ENCODE data around the gene GRK5.
A peak's percentile ranks its signal among the peaks of the same experiment; 100 is the strongest.

The GRK5 gene

GRCh38 chr10:119296703-119297102 lies 89.3 kb downstream of the GRK5 start:
- Histone ChIP-seq H4K20me1 (ENCODE audit: insufficient read depth, low read length, poor library complexity, severe bottlenecking) (no peaks in the 10 kb centered on the region), H3K4me2 (ENCODE audit: low read depth, low read length, poor library complexity, severe bottlenecking) (no peak overlapping the region), H3K36me3 (ENCODE audit: insufficient read depth, low read length) (no peaks in the 10 kb centered on the region), H3K9me3 (ENCODE audit: insufficient read depth, low read depth, low read length) (no peaks in the 10 kb centered on the region), H3K79me2 (ENCODE audit: insufficient read depth, low read length) (peaks cover 5% of the 10 kb centered on the region; the same call in 1 of the 2 replicates), H3K4me1 (ENCODE audit: insufficient read depth, low read length, poor library complexity, severe bottlenecking) (peaks cover 33% of the 10 kb centered on the region), H3K27me3 (ENCODE audit: insufficient read depth, low read length, poor library complexity, severe bottlenecking) (no peaks in the 10 kb centered on the region), H3K4me3 (ENCODE audit: low read length, poor library complexity, severe bottlenecking) (no peak overlapping the region), H2AFZ (ENCODE audit: low read length) (no peak overlapping the region), H3F3A (ENCODE audit: low read depth) (no peaks in the 10 kb centered on the region), H3K9ac (ENCODE audit: low read depth, low read length, poor library complexity, severe bottlenecking) (no peak overlapping the region), H3K9me2 (replicated peaks; ENCODE audit: low read depth, low read length) (no peaks in the 10 kb centered on the region)
- no peak for TF ChIP-seq EZH2phosphoT487 (IDR thresholded peaks at IDR 0.05; ENCODE audit: borderline replicate concordance)
- TF ChIP-seq, protein P1, sequence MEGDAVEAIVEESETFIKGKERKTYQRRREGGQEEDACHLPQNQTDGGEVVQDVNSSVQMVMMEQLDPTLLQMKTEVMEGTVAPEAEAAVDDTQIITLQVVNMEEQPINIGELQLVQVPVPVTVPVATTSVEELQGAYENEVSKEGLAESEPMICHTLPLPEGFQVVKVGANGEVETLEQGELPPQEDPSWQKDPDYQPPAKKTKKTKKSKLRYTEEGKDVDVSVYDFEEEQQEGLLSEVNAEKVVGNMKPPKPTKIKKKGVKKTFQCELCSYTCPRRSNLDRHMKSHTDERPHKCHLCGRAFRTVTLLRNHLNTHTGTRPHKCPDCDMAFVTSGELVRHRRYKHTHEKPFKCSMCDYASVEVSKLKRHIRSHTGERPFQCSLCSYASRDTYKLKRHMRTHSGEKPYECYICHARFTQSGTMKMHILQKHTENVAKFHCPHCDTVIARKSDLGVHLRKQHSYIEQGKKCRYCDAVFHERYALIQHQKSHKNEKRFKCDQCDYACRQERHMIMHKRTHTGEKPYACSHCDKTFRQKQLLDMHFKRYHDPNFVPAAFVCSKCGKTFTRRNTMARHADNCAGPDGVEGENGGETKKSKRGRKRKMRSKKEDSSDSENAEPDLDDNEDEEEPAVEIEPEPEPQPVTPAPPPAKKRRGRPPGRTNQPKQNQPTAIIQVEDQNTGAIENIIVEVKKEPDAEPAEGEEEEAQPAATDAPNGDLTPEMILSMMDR (conservative IDR thresholded peaks at IDR 0.05; ENCODE audit: low read length) = no peak

- Histone ChIP-seq H3K9ac (ENCODE audit: low read depth, low read length, poor library complexity, severe bottlenecking) (no peak overlapping the region), H4K20me1 (ENCODE audit: insufficient read depth, low read length, poor library complexity, severe bottlenecking) (no peaks in the 10 kb centered on the region), H3K4me2 (ENCODE audit: low read depth, low read length, poor library complexity, severe bottlenecking) (no peak overlapping the region), H3K4me3 (ENCODE audit: low read length, poor library complexity, severe bottlenecking) (no peak overlapping the region), H3K36me3 (ENCODE audit: insufficient read depth, low read length) (no peaks in the 10 kb centered on the region), H3K79me2 (ENCODE audit: insufficient read depth, low read length) (peaks cover 8% of the 10 kb centered on the region; the same call in 1 of the 2 replicates), H3K4me1 (ENCODE audit: insufficient read depth, low read length, poor library complexity, severe bottlenecking) (peaks cover 40% of the 10 kb centered on the region), H3K27me3 (ENCODE audit: insufficient read depth, low read length, poor library complexity, severe bottlenecking) (no peaks in the 10 kb centered on the region), H3K9me3 (ENCODE audit: insufficient read depth, low read depth, low read length) (no peaks in the 10 kb centered on the region), H2AFZ (ENCODE audit: low read length) (no peak overlapping the region), H3F3A (ENCODE audit: low read depth) (no peaks in the 10 kb centered on the region), H3K9me2 (replicated peaks; ENCODE audit: low read depth, low read length) (no peaks in the 10 kb centered on the region)
- TF ChIP-seq, protein P1 (conservative IDR thresholded peaks at IDR 0.05; ENCODE audit: low read length) = no peak
- no peak for TF ChIP-seq EZH2phosphoT487 (IDR thresholded peaks at IDR 0.05; ENCODE audit: borderline replicate concordance)
Observed at GRCh38 chr10:119297207-119297968, 90.0 kb downstream of the GRK5 start.

DNA sequence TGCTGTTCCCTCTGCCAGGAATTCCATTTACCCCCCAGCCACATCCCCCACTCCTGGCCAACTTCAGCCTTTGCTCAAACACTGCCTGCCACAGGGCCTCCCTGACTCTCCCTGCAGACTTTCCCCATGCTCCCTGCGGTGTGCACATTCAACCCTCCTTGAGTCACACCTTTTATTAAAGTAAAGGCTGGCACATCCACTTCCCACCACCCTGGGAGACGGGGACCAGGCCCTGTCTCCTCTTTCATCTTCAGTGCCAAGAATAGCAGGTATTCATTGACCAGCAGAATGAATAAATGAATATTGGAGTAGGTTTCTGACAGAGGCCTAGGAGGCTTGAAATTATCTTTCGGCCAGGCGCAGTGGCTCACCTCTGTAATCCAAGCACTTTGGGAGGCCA lies 91.4 kb downstream of the GRK5 start:
- Histone ChIP-seq H3K27me3 (ENCODE audit: insufficient read depth, low read length, poor library complexity, severe bottlenecking) (no peaks in the 10 kb centered on the region), H3K9ac (ENCODE audit: low read depth, low read length, poor library complexity, severe bottlenecking) (peak overlapping the region; percentile 43), H3K9me3 (ENCODE audit: insufficient read depth, low read depth, low read length) (no peaks in the 10 kb centered on the region), H3K4me2 (ENCODE audit: low read depth, low read length, poor library complexity, severe bottlenecking) (no peak overlapping the region), H3K79me2 (ENCODE audit: insufficient read depth, low read length) (peaks cover 22% of the 10 kb centered on the region; the same call in 1 of the 2 replicates), H3K4me1 (ENCODE audit: insufficient read depth, low read length, poor library complexity, severe bottlenecking) (peaks cover 46% of the 10 kb centered on the region), H3K36me3 (ENCODE audit: insufficient read depth, low read length) (no peaks in the 10 kb centered on the region), H3F3A (ENCODE audit: low read depth) (no peaks in the 10 kb centered on the region), H3K9me2 (replicated peaks; ENCODE audit: low read depth, low read length) (no peaks in the 10 kb centered on the region), H3K4me3 (ENCODE audit: low read length, poor library complexity, severe bottlenecking) (no peak overlapping the region), H2AFZ (ENCODE audit: low read length) (no peak overlapping the region), H4K20me1 (ENCODE audit: insufficient read depth, low read length, poor library complexity, severe bottlenecking) (no peaks in the 10 kb centered on the region)
- no peak for TF ChIP-seq EZH2phosphoT487 (IDR thresholded peaks at IDR 0.05; ENCODE audit: borderline replicate concordance)
- TF ChIP-seq, protein P1 (conservative IDR thresholded peaks at IDR 0.05; ENCODE audit: low read length) = no peak

All from Loucy (cell line).